Mammary epithelial cell (primary cell): Measurements from ENCODE around the gene SNRNP27.

Experiments
- CTCF ChIP-seq, 2 donors: IDR thresholded peaks in 1 of 2; conservative IDR thresholded peaks in 1 of 2; 2 replicates each; pipeline ENCODE4 v1.5.1; 2011 to 2012; ENCODE audit warnings: inconsistent platforms in 2 of 2, low read length in 2 of 2, mild to moderate bottlenecking in 2 of 2, control low read depth in 1 of 2, low read depth in 1 of 2; ENCODE audit not compliant: insufficient read depth in 1 of 2; ENCODE audit errors: extremely low read depth in 1 of 2
- EZH2 ChIP-seq: IDR thresholded peaks from 2 replicates; pipeline ENCODE4 v1.6.1; 2012; ENCODE audit warnings: low read length, inconsistent platforms, borderline replicate concordance

- no peak for TF ChIP-seq CTCF (conservative IDR thresholded peaks at IDR 0.05 in 1 of 2, IDR thresholded peaks at IDR 0.05 in 1 of 2; ENCODE audit: extremely low read depth in 1 of 2, insufficient read depth in 1 of 2, low read depth in 1 of 2, low read length in 2 of 2)
- no peak for TF ChIP-seq EZH2
Measured at GRCh38 chr2:69931832-69932595, 38.3 kb downstream of the SNRNP27 start.
